HG02588 (cell line): ENCODE data around the gene APBB2.

Experiments used
- ATAC-seq: cut with Tn5 transposase; IDR thresholded peaks from one replicate; pipeline ENCODE4 v1.9.1; 2021; ENCODE audit warnings: mild to moderate bottlenecking, moderate library complexity; ENCODE audit not compliant: unreplicated experiment

APBB2 gene

GRCh38 chr4:40789771-40790170, 424.6 kb downstream of the APBB2 start:
- no peak for ATAC-seq

GRCh38 chr4:40789031-40789430, 425.3 kb downstream of the APBB2 start:
- no peak for ATAC-seq

- no peak for ATAC-seq
These were observed 426.0 kb downstream of the APBB2 start for GRCh38 chr4:40788331-40788730.

GRCh38 chr4:40785727-40786126, 428.6 kb downstream of the APBB2 start:
- ATAC-seq: no peak

GRCh38 chr4:40782876-40783275, 431.5 kb downstream of the APBB2 start:
- no peak for ATAC-seq

- no peak for ATAC-seq
These were observed 436.3 kb downstream of the APBB2 start for GRCh38 chr4:40778090-40778489.

- ATAC-seq: no peak
These were observed 445.1 kb downstream of the APBB2 start for GRCh38 chr4:40769266-40769665.

GRCh38 chr4:40763228-40763716, 451.1 kb downstream of the APBB2 start:
- ATAC-seq: peak; percentile 99
